ENCODE data around the gene SMIM35.

Gene SMIM35

GRCh38 chr11:118086913-118087768 lies at the start of gene SMIM35:
SMIM35 (minus strand) TSS chr11:118086963; CDS start chr11:118086757, 206 bp downstream.
- no peak for DNase-seq
- Mint-ChIP-seq H3K4me1 (peaks cover 54% of the 10 kb centered on the region), H3K27me3 (ENCODE audit: low read depth, poor library complexity) (peaks cover 13% of the 10 kb centered on the region), H3K4me3 (no peak within 1 kb of the TSS), H3K9me3 (peaks cover 21% of the 10 kb centered on the region), H3K36me3 (ENCODE audit: low read depth) (no peaks in the 10 kb centered on the region), H3K27ac (no peak within 1 kb of the TSS)
- no peak for TF ChIP-seq CTCF (IDR thresholded peaks at IDR 0.05)

GRCh38 chr11:118136341-118136740 lies 49.6 kb upstream of the SMIM35 start:
- no peaks in the 10 kb centered on the region for H3K9me3 Mint-ChIP-seq
- no peak overlapping the region for H3K27ac Mint-ChIP-seq
- TF ChIP-seq CTCF (IDR thresholded peaks at IDR 0.05) = no peak
- no peak overlapping the region for H3K4me3 Mint-ChIP-seq
- no peaks in the 10 kb centered on the region for H3K4me1 Mint-ChIP-seq
- H3K36me3 Mint-ChIP-seq (ENCODE audit: low read depth) = no peaks in the 10 kb centered on the region
- DNase-seq = no peak
- peaks cover 45% of the 10 kb centered on the region for H3K27me3 Mint-ChIP-seq (ENCODE audit: low read depth, poor library complexity)

GRCh38 chr11:118135796-118136165 lies 49.0 kb upstream of the SMIM35 start:
- Mint-ChIP-seq H3K27ac (no peak overlapping the region), H3K4me1 (no peaks in the 10 kb centered on the region), H3K4me3 (no peak overlapping the region), H3K9me3 (no peaks in the 10 kb centered on the region), H3K36me3 (ENCODE audit: low read depth) (no peaks in the 10 kb centered on the region), H3K27me3 (ENCODE audit: low read depth, poor library complexity) (peaks cover 40% of the 10 kb centered on the region)
- DNase-seq = no peak
- no peak for TF ChIP-seq CTCF (IDR thresholded peaks at IDR 0.05)

GRCh38 chr11:118135051-118135795 lies 48.5 kb upstream of the SMIM35 start:
- H3K4me1 Mint-ChIP-seq = no peaks in the 10 kb centered on the region
- H3K9me3 Mint-ChIP-seq = no peaks in the 10 kb centered on the region
- H3K27me3 Mint-ChIP-seq (ENCODE audit: low read depth, poor library complexity) = peaks cover 34% of the 10 kb centered on the region
- TF ChIP-seq CTCF (IDR thresholded peaks at IDR 0.05) = no peak
- H3K4me3 Mint-ChIP-seq = no peak overlapping the region
- H3K36me3 Mint-ChIP-seq (ENCODE audit: low read depth) = no peaks in the 10 kb centered on the region
- DNase-seq = no peak
- no peak overlapping the region for H3K27ac Mint-ChIP-seq

- TF ChIP-seq CTCF (IDR thresholded peaks at IDR 0.05) = no peak
- peaks cover 26% of the 10 kb centered on the region for H3K27me3 Mint-ChIP-seq (ENCODE audit: low read depth, poor library complexity)
- H3K4me3 Mint-ChIP-seq = no peak overlapping the region
- peaks cover 8% of the 10 kb centered on the region for H3K4me1 Mint-ChIP-seq
- H3K27ac Mint-ChIP-seq = no peak overlapping the region
- H3K36me3 Mint-ChIP-seq (ENCODE audit: low read depth) = no peaks in the 10 kb centered on the region
- DNase-seq = no peak
- H3K9me3 Mint-ChIP-seq = no peaks in the 10 kb centered on the region
Measured at GRCh38 chr11:118133816-118134215, 47.1 kb upstream of the SMIM35 start.
